GM23338 (cell line): Measurements from ENCODE around the gene CPNE4.

ENCODE experiments used
- CREB1 ChIP-seq: fragments of 250-450 bp; sonication (Bioruptor Pico); IDR thresholded peaks from 2 replicates; pipeline ENCODE4 v1.5.0; 2020; ENCODE audit warnings: low read depth, mild to moderate bottlenecking, moderate library complexity
- CTCF ChIP-seq, 2 experiments: fragments of 200-600 bp in 1 of 2; sonication (generic) in 1 of 2; conservative IDR thresholded peaks; 2 replicates each; pipeline versions ENCODE4 v1.5.1 to v1.6.1; 2016 to 2017; ENCODE audit warnings: antibody characterized with exemption in 2 of 2, low read depth in 2 of 2, mild to moderate bottlenecking in 2 of 2, moderate library complexity in 1 of 2
- ETS1 ChIP-seq: IDR thresholded peaks from 2 replicates; pipeline ENCODE4 v1.6.1; 2016; ENCODE audit warnings: antibody characterized with exemption
- EZH2 ChIP-seq: fragments of 200-600 bp; sonication (generic); IDR thresholded peaks from one replicate; pipeline ENCODE4 v1.8.0; 2017; ENCODE audit warnings: antibody characterized with exemption, mild to moderate bottlenecking, low read depth; ENCODE audit not compliant: unreplicated experiment
- EZH2phosphoT487 ChIP-seq: fragments of 200-600 bp; sonication (generic); IDR thresholded peaks from one replicate; pipeline ENCODE4 v1.8.1; 2018; ENCODE audit warnings: antibody characterized with exemption; ENCODE audit not compliant: unreplicated experiment
- JUNB ChIP-seq: IDR thresholded peaks from one replicate; pipeline ENCODE4 v1.6.1; 2016; ENCODE audit warnings: antibody characterized with exemption; ENCODE audit not compliant: unreplicated experiment
- NANOG ChIP-seq: IDR thresholded peaks from 2 replicates; pipeline ENCODE4 v1.6.1; 2016; ENCODE audit warnings: antibody characterized with exemption, borderline replicate concordance
- POLR2AphosphoS5 ChIP-seq: IDR thresholded peaks from 2 replicates; pipeline ENCODE4 v1.6.1; 2016; ENCODE audit warnings: antibody characterized with exemption, low read depth
- STAT1 ChIP-seq: IDR thresholded peaks from one replicate; pipeline ENCODE4 v1.6.1; 2016; ENCODE audit warnings: antibody characterized with exemption; ENCODE audit not compliant: unreplicated experiment
- ZNF114 ChIP-seq: fragments of 250-450 bp; sonication (Bioruptor Pico); IDR thresholded peaks from 2 replicates; pipeline ENCODE4 v1.5.0; 2020; ENCODE audit warnings: mild to moderate bottlenecking, moderate library complexity
- ZNF331 ChIP-seq: fragments of 250-450 bp; sonication (Bioruptor Pico); IDR thresholded peaks from 2 replicates; pipeline ENCODE4 v1.5.0; 2020; ENCODE audit warnings: low read depth, mild to moderate bottlenecking, moderate library complexity
- TF ChIP-seq, protein P1 (sequence below): IDR thresholded peaks from one replicate; pipeline ENCODE4 v1.6.1; 2018; ENCODE audit warnings: antibody characterized with exemption; ENCODE audit not compliant: unreplicated experiment

DNA sequence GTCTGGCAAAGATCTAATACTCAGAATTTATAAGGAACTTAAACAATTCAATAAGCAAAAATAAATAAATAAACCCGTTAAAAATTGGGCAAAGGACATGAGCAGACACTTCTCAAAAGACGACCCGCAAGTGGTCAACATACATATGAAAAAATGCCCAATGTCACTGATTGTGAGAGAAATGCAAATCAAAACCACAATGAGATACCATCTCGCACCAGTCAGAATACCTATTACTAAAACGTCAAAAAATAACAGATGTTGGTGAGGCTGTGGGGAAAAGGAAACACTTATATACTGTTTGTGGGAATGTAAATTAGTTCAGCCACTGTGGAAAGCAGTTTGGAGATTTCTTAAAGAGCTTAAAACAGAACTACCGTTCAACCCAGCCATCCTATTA is 344.0 kb downstream of the CPNE4 start:
- TF ChIP-seq CTCF (conservative IDR thresholded peaks at IDR 0.05; ENCODE audit: low read depth in 2 of 2) (no peak), JUNB (no peak), EZH2 (no peak), POLR2AphosphoS5 (no peak), ZNF114 (CRISPR knock-in tag) (no peak), ETS1 (no peak), ZNF331 (CRISPR knock-in tag) (no peak), CREB1 (CRISPR knock-in tag) (no peak), EZH2phosphoT487 (no peak), NANOG (no peak), STAT1 (no peak)
- TF ChIP-seq, protein P1, sequence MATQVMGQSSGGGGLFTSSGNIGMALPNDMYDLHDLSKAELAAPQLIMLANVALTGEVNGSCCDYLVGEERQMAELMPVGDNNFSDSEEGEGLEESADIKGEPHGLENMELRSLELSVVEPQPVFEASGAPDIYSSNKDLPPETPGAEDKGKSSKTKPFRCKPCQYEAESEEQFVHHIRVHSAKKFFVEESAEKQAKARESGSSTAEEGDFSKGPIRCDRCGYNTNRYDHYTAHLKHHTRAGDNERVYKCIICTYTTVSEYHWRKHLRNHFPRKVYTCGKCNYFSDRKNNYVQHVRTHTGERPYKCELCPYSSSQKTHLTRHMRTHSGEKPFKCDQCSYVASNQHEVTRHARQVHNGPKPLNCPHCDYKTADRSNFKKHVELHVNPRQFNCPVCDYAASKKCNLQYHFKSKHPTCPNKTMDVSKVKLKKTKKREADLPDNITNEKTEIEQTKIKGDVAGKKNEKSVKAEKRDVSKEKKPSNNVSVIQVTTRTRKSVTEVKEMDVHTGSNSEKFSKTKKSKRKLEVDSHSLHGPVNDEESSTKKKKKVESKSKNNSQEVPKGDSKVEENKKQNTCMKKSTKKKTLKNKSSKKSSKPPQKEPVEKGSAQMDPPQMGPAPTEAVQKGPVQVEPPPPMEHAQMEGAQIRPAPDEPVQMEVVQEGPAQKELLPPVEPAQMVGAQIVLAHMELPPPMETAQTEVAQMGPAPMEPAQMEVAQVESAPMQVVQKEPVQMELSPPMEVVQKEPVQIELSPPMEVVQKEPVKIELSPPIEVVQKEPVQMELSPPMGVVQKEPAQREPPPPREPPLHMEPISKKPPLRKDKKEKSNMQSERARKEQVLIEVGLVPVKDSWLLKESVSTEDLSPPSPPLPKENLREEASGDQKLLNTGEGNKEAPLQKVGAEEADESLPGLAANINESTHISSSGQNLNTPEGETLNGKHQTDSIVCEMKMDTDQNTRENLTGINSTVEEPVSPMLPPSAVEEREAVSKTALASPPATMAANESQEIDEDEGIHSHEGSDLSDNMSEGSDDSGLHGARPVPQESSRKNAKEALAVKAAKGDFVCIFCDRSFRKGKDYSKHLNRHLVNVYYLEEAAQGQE, result no peak
